H9 (cell line): Measurements from ENCODE around the gene PLEKHA5. TPM values are rescaled to one million over a fixed set of nuclear protein-coding genes. Genes with fewer than 3 reads are reported as not detected.

Experiments
- DNase-seq: peaks from one replicate; pipeline ENCODE4 v3.0.0-alpha.2; 2017
- H2AFZ ChIP-seq: one replicate; pipeline ENCODE4 v1.6.1; 2013; ENCODE audit warnings: mild to moderate bottlenecking, low read length, control low read depth, moderate library complexity
- H2AK5ac ChIP-seq: 2 replicates; pipeline ENCODE4 v1.6.1; 2013; ENCODE audit warnings: low read length, control low read depth, mixed read lengths; ENCODE audit not compliant: insufficient read length
- H2BK120ac ChIP-seq: one replicate; pipeline ENCODE4 v1.6.1; 2013; ENCODE audit warnings: low read depth, mild to moderate bottlenecking, low read length, control low read depth, inconsistent platforms; ENCODE audit not compliant: poor library complexity, severe bottlenecking
- H2BK12ac ChIP-seq: 2 replicates; pipeline ENCODE4 v1.6.1; 2013; ENCODE audit warnings: low read length, control low read depth, mixed read lengths, low read depth; ENCODE audit not compliant: insufficient read length
- H2BK15ac ChIP-seq: 2 replicates; pipeline ENCODE4 v1.6.1; 2013; ENCODE audit warnings: low read depth, low read length, control low read depth
- H2BK20ac ChIP-seq: one replicate; pipeline ENCODE4 v1.6.1; 2013; ENCODE audit warnings: low read depth, mild to moderate bottlenecking, low read length, control low read depth, inconsistent platforms; ENCODE audit not compliant: poor library complexity, severe bottlenecking
- H2BK5ac ChIP-seq: 2 replicates; pipeline ENCODE4 v1.6.1; 2013; ENCODE audit warnings: low read length, control low read depth, mixed read lengths; ENCODE audit not compliant: insufficient read length
- H3K14ac ChIP-seq: 2 replicates; pipeline ENCODE4 v1.6.1; 2013; ENCODE audit warnings: low read length, control low read depth; ENCODE audit not compliant: insufficient read depth
- H3K18ac ChIP-seq: 2 replicates; pipeline ENCODE4 v1.6.1; 2013; ENCODE audit warnings: low read depth, mild to moderate bottlenecking, mixed read lengths, low read length, control low read depth; ENCODE audit not compliant: insufficient read length
- H3K23ac ChIP-seq: 2 replicates; pipeline ENCODE4 v1.6.1; 2013; ENCODE audit warnings: low read length, control low read depth, mixed read lengths, low read depth; ENCODE audit not compliant: insufficient read length
- H3K23me2 ChIP-seq: 2 replicates; pipeline ENCODE4 v1.6.1; 2013; ENCODE audit warnings: low read depth, mild to moderate bottlenecking, mixed read lengths, low read length, control low read depth; ENCODE audit not compliant: insufficient read length, poor library complexity, severe bottlenecking
- H3K27ac ChIP-seq: 2 replicates; pipeline ENCODE4 v1.5.1; 2013; ENCODE audit warnings: low read length, control low read depth, mixed read lengths, low read depth; ENCODE audit not compliant: insufficient read length
- H3K27me3 ChIP-seq: 2 replicates; pipeline ENCODE4 v1.6.1; 2013; ENCODE audit warnings: low read length, control low read depth, inconsistent platforms; ENCODE audit not compliant: insufficient read depth
- H3K4ac ChIP-seq: 2 replicates; pipeline ENCODE4 v1.6.1; 2013; ENCODE audit warnings: low read depth, mild to moderate bottlenecking, control low read depth, inconsistent platforms, low read length, moderate library complexity
- H3K4me1 ChIP-seq: 2 replicates; pipeline ENCODE4 v1.6.1; 2013; ENCODE audit warnings: low read length, control low read depth, inconsistent platforms; ENCODE audit not compliant: insufficient read depth
- H3K4me2 ChIP-seq: 2 replicates; pipeline ENCODE4 v1.6.1; 2013; ENCODE audit warnings: low read length, control low read depth, mixed read lengths; ENCODE audit not compliant: insufficient read length, insufficient read depth
- H3K56ac ChIP-seq: 2 replicates; pipeline ENCODE4 v1.6.1; 2013; ENCODE audit warnings: low read depth, mild to moderate bottlenecking, mixed read lengths, low read length, control low read depth; ENCODE audit not compliant: insufficient read length
- H3K79me1 ChIP-seq: 2 replicates; pipeline ENCODE4 v1.6.1; 2013; ENCODE audit warnings: low read depth, mild to moderate bottlenecking, moderate library complexity, low read length, control low read depth, inconsistent platforms; ENCODE audit not compliant: insufficient read depth, poor library complexity, severe bottlenecking
- H3K79me2 ChIP-seq: 2 replicates; pipeline ENCODE4 v1.6.1; 2013; ENCODE audit warnings: low read length, control low read depth, inconsistent platforms; ENCODE audit not compliant: insufficient read depth
- H3K9ac ChIP-seq: 2 replicates; pipeline ENCODE4 v1.6.1; 2013; ENCODE audit warnings: low read length, control low read depth, mixed read lengths; ENCODE audit not compliant: insufficient read length; ENCODE audit errors: extremely low read depth
- H3K9me3 ChIP-seq: one replicate; pipeline ENCODE4 v1.6.1; 2013; ENCODE audit warnings: low read depth, low read length, inconsistent platforms; ENCODE audit not compliant: control insufficient read depth
- H3T11ph ChIP-seq: one replicate; pipeline ENCODE4 v1.6.1; 2013; ENCODE audit warnings: mild to moderate bottlenecking, low read length, control low read depth, inconsistent platforms
- H4K20me1 ChIP-seq: one replicate; pipeline ENCODE4 v1.6.1; 2013; ENCODE audit not compliant: control insufficient read depth, insufficient read length, insufficient read depth
- H4K5ac ChIP-seq: 2 replicates; pipeline ENCODE4 v1.6.1; 2013; ENCODE audit warnings: low read depth, mild to moderate bottlenecking, mixed read lengths, low read length, control low read depth; ENCODE audit not compliant: insufficient read length
- H4K8ac ChIP-seq: replicated peaks from 2 replicates; pipeline ENCODE4 v1.6.1; 2013; ENCODE audit warnings: low read length, control low read depth, mixed read lengths, low read depth; ENCODE audit not compliant: insufficient read length
- H4K91ac ChIP-seq: 2 replicates; pipeline ENCODE4 v1.6.1; 2013; ENCODE audit warnings: low read depth, mild to moderate bottlenecking, moderate library complexity, mixed read lengths, low read length, control low read depth; ENCODE audit not compliant: insufficient read length
- H3K27ac Mint-ChIP-seq, 3 experiments: 2 replicates in 2 of 3; 3 replicates in 1 of 3; pipeline ENCODE4 v1.8.0; 2020 to 2021; ENCODE audit warnings: mixed read lengths in 3 of 3, mild to moderate bottlenecking in 1 of 3, moderate library complexity in 1 of 3
- H3K27me3 Mint-ChIP-seq: 2 replicates; pipeline ENCODE4 v1.8.0; 2021; ENCODE audit warnings: low read depth, mild to moderate bottlenecking, moderate library complexity, mixed read lengths
- H3K36me3 Mint-ChIP-seq, 3 experiments: 2 replicates in 2 of 3; 3 replicates in 1 of 3; pipeline ENCODE4 v1.8.0; 2020 to 2021; ENCODE audit warnings: low read depth in 3 of 3, mixed read lengths in 3 of 3; ENCODE audit not compliant: insufficient read depth in 1 of 3
- H3K4me1 Mint-ChIP-seq, 2 experiments: 2 replicates each; pipeline ENCODE4 v1.8.0; 2020; ENCODE audit warnings: mixed read lengths in 2 of 2
- H3K4me3 Mint-ChIP-seq, 2 experiments: 2 replicates in 1 of 2; 3 replicates in 1 of 2; pipeline ENCODE4 v1.8.0; 2020 to 2021; ENCODE audit warnings: mild to moderate bottlenecking in 2 of 2, mixed read lengths in 2 of 2, moderate library complexity in 1 of 2
- H3K9me3 Mint-ChIP-seq, 2 experiments: 2 replicates in 1 of 2; 3 replicates in 1 of 2; pipeline ENCODE4 v1.8.0; 2020; ENCODE audit warnings: mild to moderate bottlenecking in 2 of 2, mixed read lengths in 2 of 2, moderate library complexity in 1 of 2
- CTCF ChIP-seq: fragments of 200-600 bp; sonication (generic); conservative IDR thresholded peaks from 3 replicates; pipeline ENCODE4 v1.8.0; 2021; ENCODE audit warnings: antibody characterized with exemption, mild to moderate bottlenecking
- WGBS: extraction: QIAGEN DNeasy Blood & Tissue Kit; methylation state at CpG from one replicate; pipeline ENCODE4 v1.1.7; 2013; ENCODE audit warnings: missing lambda C conversion rate, low lambda C conversion rate, mixed read lengths; ENCODE audit not compliant: insufficient read length; ENCODE audit errors: extremely low coverage; 5-methylcytosine and 5-hydroxymethylcytosine counted together
- total RNA-seq: library from RNA; stranded (reverse); gene quantifications from 2 replicates; pipeline ENCODE4 v1.2.1, GENCODE V29; 2021

The PLEKHA5 gene
- total RNA-seq, 1 experiment from 2014 or later, result 86.7 TPM

GRCh38 chr12:19144287-19144686 is 14.8 kb downstream of the PLEKHA5 start:
- no peak overlapping the region for H3T11ph ChIP-seq
- H3K9ac ChIP-seq, result no peak overlapping the region
- Mint-ChIP-seq H3K36me3 (peaks cover 22 to 58% (median 46%) of the 10 kb centered on the region in 3 experiments), H3K27ac (peak overlapping the region in 1 of 3 experiments; percentile 6; a peak in 2 of 7 replicates), H3K4me1 (peaks cover 16 to 22% of the 10 kb centered on the region in 2 experiments), H3K4me3 (no peak overlapping the region), H3K27me3 (no peaks in the 10 kb centered on the region), H3K9me3 (no peaks in the 10 kb centered on the region)
- H3K23ac ChIP-seq, result no peak overlapping the region
- no peak overlapping the region for H2BK120ac ChIP-seq
- no peak overlapping the region for H3K56ac ChIP-seq
- H3K4ac ChIP-seq, result no peak overlapping the region
- no peaks in the 10 kb centered on the region for H4K20me1 ChIP-seq
- no peaks in the 10 kb centered on the region for H3K4me1 ChIP-seq
- H4K5ac ChIP-seq, result no peak overlapping the region
- no peak overlapping the region for H2BK5ac ChIP-seq
- no peak for TF ChIP-seq CTCF
- no peak overlapping the region for H2AFZ ChIP-seq
- no peak for DNase-seq
- H2BK12ac ChIP-seq, result no peak overlapping the region
- H2AK5ac ChIP-seq, result no peak overlapping the region
- no peaks in the 10 kb centered on the region for H3K79me1 ChIP-seq
- H3K27me3 ChIP-seq, result no peaks in the 10 kb centered on the region
- H3K4me2 ChIP-seq, result no peak overlapping the region
- H4K91ac ChIP-seq, result no peak overlapping the region
- H3K23me2 ChIP-seq, result no peaks in the 10 kb centered on the region
- peaks cover 24% of the 10 kb centered on the region; the same call in 1 of the 2 replicates for H3K79me2 ChIP-seq
- WGBS, result no CpG with 5 or more reads among the region's 6 CpGs
- no peak overlapping the region for H2BK15ac ChIP-seq
- no peak overlapping the region for H4K8ac ChIP-seq
- no peak overlapping the region for H3K27ac ChIP-seq
- no peak overlapping the region for H2BK20ac ChIP-seq
- H3K14ac ChIP-seq, result no peak overlapping the region
- no peaks in the 10 kb centered on the region for H3K9me3 ChIP-seq
- no peak overlapping the region for H3K18ac ChIP-seq
